Left colon (tissue), 2 donors: ENCODE results near the gene DPP7. TPM values are rescaled to one million over a fixed set of nuclear protein-coding genes. Genes with fewer than 3 reads are reported as not detected.

Source experiments
- ATAC-seq: fragments of 200-7000 bp; cut with Tn5 transposase; one replicate; pipeline ENCODE4 v1.9.1; 2020; ENCODE audit warnings: mild to moderate bottlenecking, moderate library complexity
- DNase-seq, 2 donors: peaks; one replicate each; pipeline ENCODE4 v3.0.0-alpha.2; 2020
- intact Hi-C, 2 donors: fragments of 100-400 bp; cut with DNase I in 1 of 2; cut with micrococcal nuclease in 1 of 2; formaldehyde crosslinking; loops; one replicate each; pipeline versions ENCODE4 v1.11.2 to v1.14.0; 2022; cut with DNase I, micrococcal nuclease
- total RNA-seq, 2 donors: library from RNA; stranded (reverse); fragmentation: NEBNext Ultra II Directional; extraction: Animal tissue kit (Norgen Biotek cat#: 25700); gene quantifications; one replicate each; pipeline ENCODE4 v1.2.1, GENCODE V29; 2021
- donor health status: DM: no; HTN: no; CAD: no.
- donor health status: DM: yes; HTN: yes; CAD: no.

DPP7 gene
- total RNA-seq, 2 donors from 2014 or later = 53.1 to 66.0 TPM

- intact Hi-C loops = loop anchor here in 1 of 2 donors (10.0 kb wide), 1 partner anchor 118 kb away; the partner anchor contains the start of gene SLC34A3
- DNase-seq (no peak), ATAC-seq (no peak)
Measured at GRCh38 chr9:137117269-137117731, 2.8 kb upstream of the DPP7 start.

- ATAC-seq (no peak), DNase-seq (no peak)
- intact Hi-C loops = loop anchor here in 1 of 2 donors (10.0 kb wide), 1 partner anchor 118 kb away; the partner anchor contains the start of gene SLC34A3
Measured at GRCh38 chr9:137116728-137117127, 2.2 kb upstream of the DPP7 start.

- DNase-seq (no peak), ATAC-seq (no peak)
- intact Hi-C loops = loop anchor here in 1 of 2 donors (10.0 kb wide), 1 partner anchor 119 kb away; the partner anchor contains the start of gene SLC34A3
Measured at GRCh38 chr9:137116027-137116507, 1.5 kb upstream of the DPP7 start.

- intact Hi-C loops = loop anchor here in 1 of 2 donors (10.0 kb wide), 1 partner anchor 119 kb away; the partner anchor contains the start of gene SLC34A3
- ATAC-seq = no peak
- DNase-seq = no peak
Measured at GRCh38 chr9:137115394-137116026, 977 bp upstream of the DPP7 start.

GRCh38 chr9:137114220-137114612 is 317 bp downstream of the DPP7 start:
- intact Hi-C loops = loop anchor here in 1 of 2 donors (10.0 kb wide), 1 partner anchor 121 kb away; the partner anchor contains the start of gene SLC34A3
- ATAC-seq = peak; percentile 7
- no peak for DNase-seq

- ATAC-seq = no peak
- DNase-seq = no peak
- intact Hi-C loops = loop anchor here in 1 of 2 donors (10.0 kb wide), 1 partner anchor 121 kb away; the partner anchor contains the start of gene SLC34A3
Measured at GRCh38 chr9:137113385-137114159, 961 bp downstream of the DPP7 start.

GRCh38 chr9:137112564-137113384 is 1.8 kb downstream of the DPP7 start:
- ATAC-seq = no peak
- intact Hi-C loops = loop anchor here in 1 of 2 donors (10.0 kb wide), 1 partner anchor 122 kb away; the partner anchor contains the start of gene SLC34A3

GRCh38 chr9:137111788-137112563 is 2.6 kb downstream of the DPP7 start:
- intact Hi-C loops = loop anchor here in 1 of 2 donors (10.0 kb wide), 1 partner anchor 123 kb away; the partner anchor contains the start of gene SLC34A3
- DNase-seq = no peak
- ATAC-seq = no peak

More at GRCh38 chr9:137112564-137113384, 1.8 kb downstream of the DPP7 start:
- no peak for DNase-seq

GRCh38 chr9:137110911-137111787 is 3.4 kb downstream of the DPP7 start:
- DNase-seq = no peak
- intact Hi-C loops = loop anchor here in 1 of 2 donors (10.0 kb wide), 1 partner anchor 124 kb away; the partner anchor contains the start of gene SLC34A3
- no peak for ATAC-seq

GRCh38 chr9:137110147-137110910 is 4.2 kb downstream of the DPP7 start:
- intact Hi-C loops = loop anchor here in 1 of 2 donors (10.0 kb wide), 1 partner anchor 124 kb away; the partner anchor contains the start of gene SLC34A3
- ATAC-seq = no peak
- no peak for DNase-seq

GRCh38 chr9:137109250-137110146 is 5.0 kb downstream of the DPP7 start:
- ATAC-seq (no peak), DNase-seq (no peak)
- intact Hi-C loops = loop anchor here in 1 of 2 donors (10.0 kb wide), 1 partner anchor 125 kb away; the partner anchor contains the start of gene SLC34A3

- intact Hi-C loops = no loop called here
- DNase-seq = no peak
- ATAC-seq = no peak
Measured at GRCh38 chr9:137108608-137109249, 5.8 kb downstream of the DPP7 start.

GRCh38 chr9:137107982-137108381 is 6.6 kb downstream of the DPP7 start:
- intact Hi-C loops = no loop called here

GRCh38 chr9:137107312-137107921 is 7.1 kb downstream of the DPP7 start:
- intact Hi-C loops = no loop called here
- DNase-seq = no peak
- no peak for ATAC-seq

More at GRCh38 chr9:137107982-137108381, 6.6 kb downstream of the DPP7 start:
- DNase-seq = no peak
- ATAC-seq = no peak
